Measurements from ENCODE around the gene DCUN1D1.

- TF ChIP-seq CTCF (IDR thresholded peaks at IDR 0.05 in 8 of 11, conservative IDR thresholded peaks at IDR 0.05 in 3 of 11): no peak
- TF ChIP-seq POLR2AphosphoS5 (IDR thresholded peaks at IDR 0.05): no peak
Measured at GRCh38 chr3:182957676-182958266, 22.6 kb downstream of the DCUN1D1 start.
